GM23338 (cell line): ENCODE results near the gene PFKP.

Experiments used
- ETS1 ChIP-seq: IDR thresholded peaks from 2 replicates; pipeline ENCODE4 v1.6.1; 2016; ENCODE audit warnings: antibody characterized with exemption
- NANOG ChIP-seq: IDR thresholded peaks from 2 replicates; pipeline ENCODE4 v1.6.1; 2016; ENCODE audit warnings: antibody characterized with exemption, borderline replicate concordance
- POLR2AphosphoS5 ChIP-seq: IDR thresholded peaks from 2 replicates; pipeline ENCODE4 v1.6.1; 2016; ENCODE audit warnings: antibody characterized with exemption, low read depth
- TF ChIP-seq, protein P1 (sequence below), 2 experiments: fragments of 200-600 bp in 1 of 2; sonication (generic) in 1 of 2; conservative IDR thresholded peaks; 2 replicates each; pipeline versions ENCODE4 v1.5.1 to v1.6.1; 2016 to 2017; ENCODE audit warnings: antibody characterized with exemption in 2 of 2, low read depth in 2 of 2, mild to moderate bottlenecking in 2 of 2, moderate library complexity in 1 of 2
- TF ChIP-seq, protein P2 (sequence below): IDR thresholded peaks from one replicate; pipeline ENCODE4 v1.6.1; 2018; ENCODE audit warnings: antibody characterized with exemption; ENCODE audit not compliant: unreplicated experiment

GRCh38 chr10:3148994-3149393 is 81.6 kb downstream of the PFKP start:
- TF ChIP-seq POLR2AphosphoS5, result no peak
- TF ChIP-seq, protein P1, sequence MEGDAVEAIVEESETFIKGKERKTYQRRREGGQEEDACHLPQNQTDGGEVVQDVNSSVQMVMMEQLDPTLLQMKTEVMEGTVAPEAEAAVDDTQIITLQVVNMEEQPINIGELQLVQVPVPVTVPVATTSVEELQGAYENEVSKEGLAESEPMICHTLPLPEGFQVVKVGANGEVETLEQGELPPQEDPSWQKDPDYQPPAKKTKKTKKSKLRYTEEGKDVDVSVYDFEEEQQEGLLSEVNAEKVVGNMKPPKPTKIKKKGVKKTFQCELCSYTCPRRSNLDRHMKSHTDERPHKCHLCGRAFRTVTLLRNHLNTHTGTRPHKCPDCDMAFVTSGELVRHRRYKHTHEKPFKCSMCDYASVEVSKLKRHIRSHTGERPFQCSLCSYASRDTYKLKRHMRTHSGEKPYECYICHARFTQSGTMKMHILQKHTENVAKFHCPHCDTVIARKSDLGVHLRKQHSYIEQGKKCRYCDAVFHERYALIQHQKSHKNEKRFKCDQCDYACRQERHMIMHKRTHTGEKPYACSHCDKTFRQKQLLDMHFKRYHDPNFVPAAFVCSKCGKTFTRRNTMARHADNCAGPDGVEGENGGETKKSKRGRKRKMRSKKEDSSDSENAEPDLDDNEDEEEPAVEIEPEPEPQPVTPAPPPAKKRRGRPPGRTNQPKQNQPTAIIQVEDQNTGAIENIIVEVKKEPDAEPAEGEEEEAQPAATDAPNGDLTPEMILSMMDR (conservative IDR thresholded peaks at IDR 0.05; ENCODE audit: low read depth in 2 of 2), result no peak
- TF ChIP-seq, protein P2, sequence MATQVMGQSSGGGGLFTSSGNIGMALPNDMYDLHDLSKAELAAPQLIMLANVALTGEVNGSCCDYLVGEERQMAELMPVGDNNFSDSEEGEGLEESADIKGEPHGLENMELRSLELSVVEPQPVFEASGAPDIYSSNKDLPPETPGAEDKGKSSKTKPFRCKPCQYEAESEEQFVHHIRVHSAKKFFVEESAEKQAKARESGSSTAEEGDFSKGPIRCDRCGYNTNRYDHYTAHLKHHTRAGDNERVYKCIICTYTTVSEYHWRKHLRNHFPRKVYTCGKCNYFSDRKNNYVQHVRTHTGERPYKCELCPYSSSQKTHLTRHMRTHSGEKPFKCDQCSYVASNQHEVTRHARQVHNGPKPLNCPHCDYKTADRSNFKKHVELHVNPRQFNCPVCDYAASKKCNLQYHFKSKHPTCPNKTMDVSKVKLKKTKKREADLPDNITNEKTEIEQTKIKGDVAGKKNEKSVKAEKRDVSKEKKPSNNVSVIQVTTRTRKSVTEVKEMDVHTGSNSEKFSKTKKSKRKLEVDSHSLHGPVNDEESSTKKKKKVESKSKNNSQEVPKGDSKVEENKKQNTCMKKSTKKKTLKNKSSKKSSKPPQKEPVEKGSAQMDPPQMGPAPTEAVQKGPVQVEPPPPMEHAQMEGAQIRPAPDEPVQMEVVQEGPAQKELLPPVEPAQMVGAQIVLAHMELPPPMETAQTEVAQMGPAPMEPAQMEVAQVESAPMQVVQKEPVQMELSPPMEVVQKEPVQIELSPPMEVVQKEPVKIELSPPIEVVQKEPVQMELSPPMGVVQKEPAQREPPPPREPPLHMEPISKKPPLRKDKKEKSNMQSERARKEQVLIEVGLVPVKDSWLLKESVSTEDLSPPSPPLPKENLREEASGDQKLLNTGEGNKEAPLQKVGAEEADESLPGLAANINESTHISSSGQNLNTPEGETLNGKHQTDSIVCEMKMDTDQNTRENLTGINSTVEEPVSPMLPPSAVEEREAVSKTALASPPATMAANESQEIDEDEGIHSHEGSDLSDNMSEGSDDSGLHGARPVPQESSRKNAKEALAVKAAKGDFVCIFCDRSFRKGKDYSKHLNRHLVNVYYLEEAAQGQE, result no peak
- TF ChIP-seq NANOG, result no peak
- TF ChIP-seq ETS1, result no peak
